PC-3 (cell line): ENCODE data around the gene ATP2B3.

Experiments used
- EZH2 ChIP-seq: fragments of 300-600 bp; sonication (generic); IDR thresholded peaks from one replicate; pipeline ENCODE4 v1.6.1; 2017; ENCODE audit warnings: antibody characterized with exemption, mild to moderate bottlenecking, low read length; ENCODE audit not compliant: unreplicated experiment
- EZH2phosphoT487 ChIP-seq: fragments of 300-600 bp; sonication (generic); IDR thresholded peaks from 2 replicates; pipeline ENCODE4 v1.6.1; 2018; ENCODE audit warnings: mild to moderate bottlenecking, antibody characterized with exemption, low read length, borderline replicate concordance
- TF ChIP-seq, protein P1 (sequence below): fragments of 300-600 bp; sonication (generic); conservative IDR thresholded peaks from 2 replicates; pipeline ENCODE4 v1.5.1; 2017; ENCODE audit warnings: antibody characterized with exemption, low read depth, mild to moderate bottlenecking, low read length

DNA sequence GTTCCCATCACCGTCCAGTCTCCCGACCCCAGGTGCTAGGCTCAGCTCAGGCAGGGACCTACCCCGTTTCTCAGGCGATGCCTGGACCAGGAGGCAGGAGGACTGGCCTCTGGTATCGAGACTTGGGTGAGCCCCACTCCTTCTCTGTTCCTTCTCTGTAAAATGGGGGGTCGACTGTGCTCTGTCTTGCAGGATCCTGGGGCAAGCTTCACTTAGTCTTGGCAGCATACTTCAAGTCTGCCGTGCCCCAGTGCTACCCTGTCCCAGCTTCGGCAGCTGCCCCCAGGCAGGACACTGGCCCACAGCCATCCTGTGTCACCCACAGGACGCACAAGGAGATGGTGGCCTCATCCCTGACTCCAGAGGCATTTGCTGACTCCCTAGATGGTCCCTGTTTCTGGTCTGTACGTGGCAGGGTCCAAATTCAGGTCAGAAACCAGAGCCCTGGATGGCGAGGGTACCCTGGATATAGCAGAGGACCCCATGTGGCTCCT lies 40.0 kb upstream of the ATP2B3 start:
- TF ChIP-seq, protein P1, sequence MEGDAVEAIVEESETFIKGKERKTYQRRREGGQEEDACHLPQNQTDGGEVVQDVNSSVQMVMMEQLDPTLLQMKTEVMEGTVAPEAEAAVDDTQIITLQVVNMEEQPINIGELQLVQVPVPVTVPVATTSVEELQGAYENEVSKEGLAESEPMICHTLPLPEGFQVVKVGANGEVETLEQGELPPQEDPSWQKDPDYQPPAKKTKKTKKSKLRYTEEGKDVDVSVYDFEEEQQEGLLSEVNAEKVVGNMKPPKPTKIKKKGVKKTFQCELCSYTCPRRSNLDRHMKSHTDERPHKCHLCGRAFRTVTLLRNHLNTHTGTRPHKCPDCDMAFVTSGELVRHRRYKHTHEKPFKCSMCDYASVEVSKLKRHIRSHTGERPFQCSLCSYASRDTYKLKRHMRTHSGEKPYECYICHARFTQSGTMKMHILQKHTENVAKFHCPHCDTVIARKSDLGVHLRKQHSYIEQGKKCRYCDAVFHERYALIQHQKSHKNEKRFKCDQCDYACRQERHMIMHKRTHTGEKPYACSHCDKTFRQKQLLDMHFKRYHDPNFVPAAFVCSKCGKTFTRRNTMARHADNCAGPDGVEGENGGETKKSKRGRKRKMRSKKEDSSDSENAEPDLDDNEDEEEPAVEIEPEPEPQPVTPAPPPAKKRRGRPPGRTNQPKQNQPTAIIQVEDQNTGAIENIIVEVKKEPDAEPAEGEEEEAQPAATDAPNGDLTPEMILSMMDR, result no peak
- TF ChIP-seq EZH2 (no peak), EZH2phosphoT487 (no peak)
